HEK293T (cell line): ENCODE measurements around the gene PIK3AP1.

ENCODE experiments used
- CTCF ChIA-PET: fragments of 350-600 bp; formaldehyde crosslinking; extraction: SDS; loops from one replicate; lab custom pipeline; 2021; ENCODE audit warnings: antibody characterized with exemption, inconsistent platforms; lab: Yijun Ruan, JAX
- POLR2A ChIA-PET: fragments of 350-600 bp; formaldehyde crosslinking; extraction: SDS; loops from one replicate; lab custom pipeline; 2020; ENCODE audit warnings: antibody characterized with exemption, inconsistent platforms; lab: Yijun Ruan, JAX
- DNase-seq: peaks from one replicate; pipeline ENCODE4 v3.0.0; 2012; ENCODE audit warnings: mixed read lengths; ENCODE audit errors: extremely low spot score
- ARNT ChIP-seq: fragments of 450-650 bp; IDR thresholded peaks from 2 replicates; pipeline ENCODE4 v1.6.1; 2017; ENCODE audit warnings: mild to moderate bottlenecking
- BHLHE40 ChIP-seq: fragments of 450-650 bp; IDR thresholded peaks from 2 replicates; pipeline ENCODE4 v1.6.1; 2016; ENCODE audit warnings: mild to moderate bottlenecking, moderate library complexity, borderline replicate concordance
- CTBP1 ChIP-seq: fragments of 450-650 bp; IDR thresholded peaks from 2 replicates; pipeline ENCODE4 v1.6.1; 2016; ENCODE audit warnings: borderline replicate concordance
- ELF4 ChIP-seq: fragments of 450-650 bp; IDR thresholded peaks from 2 replicates; pipeline ENCODE4 v1.6.1; 2017; ENCODE audit warnings: antibody characterized with exemption
- FOXA1 ChIP-seq: fragments of 450-650 bp; IDR thresholded peaks from 2 replicates; pipeline ENCODE4 v1.6.1; 2016; ENCODE audit warnings: mild to moderate bottlenecking
- FOXK2 ChIP-seq: fragments of 450-650 bp; IDR thresholded peaks from 2 replicates; pipeline ENCODE4 v1.6.1; 2016; ENCODE audit warnings: mild to moderate bottlenecking
- FOXM1 ChIP-seq: fragments of 450-650 bp; IDR thresholded peaks from 2 replicates; pipeline ENCODE4 v1.6.1; 2017; ENCODE audit warnings: mild to moderate bottlenecking, borderline replicate concordance
- HDGF ChIP-seq: fragments of 450-650 bp; IDR thresholded peaks from 2 replicates; pipeline ENCODE4 v1.6.1; 2017; ENCODE audit warnings: antibody characterized with exemption, borderline replicate concordance
- L3MBTL2 ChIP-seq: fragments of 450-650 bp; conservative IDR thresholded peaks from 2 replicates; pipeline ENCODE4 v1.6.1; 2016; ENCODE audit warnings: mild to moderate bottlenecking
- LEF1 ChIP-seq: fragments of 450-650 bp; IDR thresholded peaks from 2 replicates; pipeline ENCODE4 v1.6.1; 2017; ENCODE audit warnings: mild to moderate bottlenecking, borderline replicate concordance
- NFRKB ChIP-seq: fragments of 450-650 bp; IDR thresholded peaks from 2 replicates; pipeline ENCODE4 v1.6.1; 2016; ENCODE audit warnings: mild to moderate bottlenecking, moderate library complexity
- SP1 ChIP-seq: fragments of 450-650 bp; IDR thresholded peaks from 2 replicates; pipeline ENCODE4 v1.6.1; 2017
- SUZ12 ChIP-seq: fragments of 450-650 bp; IDR thresholded peaks from 2 replicates; pipeline ENCODE4 v1.6.1; 2016; ENCODE audit warnings: mild to moderate bottlenecking
- TARDBP ChIP-seq: fragments of 450-650 bp; IDR thresholded peaks from 2 replicates; pipeline ENCODE4 v1.6.1; 2016
- ZNF384 ChIP-seq: fragments of 450-650 bp; IDR thresholded peaks from 2 replicates; pipeline ENCODE4 v1.6.1; 2016
- TF ChIP-seq, protein P1 (sequence below): fragments of 450-650 bp; IDR thresholded peaks from 2 replicates; pipeline ENCODE4 v1.6.1; 2016

The PIK3AP1 gene

DNA sequence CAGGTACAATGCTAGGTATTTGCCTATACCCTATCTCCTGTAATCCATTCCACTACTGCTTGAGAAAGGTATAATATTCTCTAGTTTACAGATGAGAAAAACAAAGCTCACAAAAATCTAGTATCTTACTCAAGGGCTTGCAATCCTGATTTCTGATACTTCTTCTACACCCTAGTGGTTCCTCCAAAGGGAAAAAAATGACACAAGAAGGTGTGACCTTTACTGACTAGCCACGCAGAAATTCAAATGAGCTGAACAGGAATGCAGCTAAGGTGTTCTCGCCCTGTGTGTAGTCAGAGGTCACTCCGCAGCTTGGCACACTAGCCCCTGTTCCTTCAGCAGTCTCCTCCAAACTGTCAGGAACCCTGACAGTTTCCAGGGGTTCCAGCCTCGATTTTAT is 74.0 kb downstream of the PIK3AP1 start:
- TF ChIP-seq FOXA1 (no peak), SP1 (no peak), ZNF384 (no peak), SUZ12 (no peak), BHLHE40 (no peak), TARDBP (no peak), FOXM1 (no peak), ELF4 (no peak), FOXK2 (no peak), CTBP1 (no peak), ARNT (no peak), HDGF (no peak), NFRKB (no peak)
- TF ChIP-seq, protein P1, sequence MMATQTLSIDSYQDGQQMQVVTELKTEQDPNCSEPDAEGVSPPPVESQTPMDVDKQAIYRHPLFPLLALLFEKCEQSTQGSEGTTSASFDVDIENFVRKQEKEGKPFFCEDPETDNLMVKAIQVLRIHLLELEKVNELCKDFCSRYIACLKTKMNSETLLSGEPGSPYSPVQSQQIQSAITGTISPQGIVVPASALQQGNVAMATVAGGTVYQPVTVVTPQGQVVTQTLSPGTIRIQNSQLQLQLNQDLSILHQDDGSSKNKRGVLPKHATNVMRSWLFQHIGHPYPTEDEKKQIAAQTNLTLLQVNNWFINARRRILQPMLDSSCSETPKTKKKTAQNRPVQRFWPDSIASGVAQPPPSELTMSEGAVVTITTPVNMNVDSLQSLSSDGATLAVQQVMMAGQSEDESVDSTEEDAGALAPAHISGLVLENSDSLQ: no peak
- no peak for DNase-seq
- POLR2A ChIA-PET: no interaction called here
- CTCF ChIA-PET: no interaction called here

DNA sequence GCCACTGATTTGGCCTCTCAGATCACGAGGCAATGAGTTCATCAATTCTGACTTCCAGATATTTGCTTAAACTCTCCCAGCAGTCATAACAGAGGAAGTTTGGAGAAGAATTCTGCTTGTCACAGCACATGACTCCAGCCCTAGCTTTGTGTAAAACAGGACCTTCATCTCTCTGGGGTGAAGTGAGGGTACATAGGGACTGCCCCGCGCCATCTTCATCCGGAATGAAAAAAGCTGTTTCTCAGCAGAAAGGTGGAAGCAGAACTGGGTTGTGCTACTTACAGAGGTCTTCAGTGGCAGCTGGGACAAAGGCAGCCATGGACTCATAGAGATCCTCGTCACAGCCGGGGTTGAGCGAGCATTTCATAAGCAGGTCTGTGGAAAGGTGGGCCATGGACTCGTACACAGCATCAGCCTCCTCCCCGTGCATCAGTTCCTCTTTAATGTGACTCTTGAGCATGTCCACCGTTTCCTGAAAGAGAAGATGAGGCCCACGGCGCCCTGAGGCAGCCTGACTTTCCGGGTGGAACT is 75.1 kb downstream of the PIK3AP1 start:
- ChIA-PET POLR2A (no interaction called here), CTCF (no interaction called here)
- DNase-seq: no peak
- no peak for TF ChIP-seq FOXK2
- no peak for TF ChIP-seq CTBP1
- no peak for TF ChIP-seq SP1
- TF ChIP-seq TARDBP: no peak
- no peak for TF ChIP-seq HDGF
- no peak for TF ChIP-seq L3MBTL2
- no peak for TF ChIP-seq LEF1

DNA sequence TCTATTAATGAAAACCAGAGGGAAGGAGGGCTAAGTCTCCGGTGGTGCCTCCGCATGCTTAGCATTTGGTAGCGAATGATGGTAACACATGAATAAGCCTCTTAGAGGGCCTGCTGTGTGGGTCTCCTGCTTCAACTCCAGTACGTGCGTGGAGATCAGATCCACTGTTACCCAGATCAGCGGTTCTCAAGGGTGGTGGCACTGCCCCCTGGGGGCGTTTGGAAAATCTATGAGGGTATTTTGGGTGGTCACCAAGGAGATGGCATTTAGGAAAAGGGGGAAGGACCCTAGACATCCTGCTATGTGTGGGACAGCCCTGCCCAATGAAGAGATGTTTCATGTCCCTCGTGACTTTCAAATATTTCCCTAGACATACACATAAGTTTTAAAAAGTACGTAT is 76.4 kb downstream of the PIK3AP1 start:
- TF ChIP-seq BHLHE40 (no peak), FOXM1 (no peak), CTBP1 (no peak), LEF1 (no peak), SUZ12 (no peak), L3MBTL2 (no peak), TARDBP (no peak), ARNT (no peak), NFRKB (no peak), ELF4 (no peak), HDGF (no peak), ZNF384 (no peak), FOXA1 (no peak), SP1 (no peak), FOXK2 (no peak)
- TF ChIP-seq, protein P1: no peak
- ChIA-PET POLR2A (no interaction called here), CTCF (no interaction called here)
- no peak for DNase-seq

DNA sequence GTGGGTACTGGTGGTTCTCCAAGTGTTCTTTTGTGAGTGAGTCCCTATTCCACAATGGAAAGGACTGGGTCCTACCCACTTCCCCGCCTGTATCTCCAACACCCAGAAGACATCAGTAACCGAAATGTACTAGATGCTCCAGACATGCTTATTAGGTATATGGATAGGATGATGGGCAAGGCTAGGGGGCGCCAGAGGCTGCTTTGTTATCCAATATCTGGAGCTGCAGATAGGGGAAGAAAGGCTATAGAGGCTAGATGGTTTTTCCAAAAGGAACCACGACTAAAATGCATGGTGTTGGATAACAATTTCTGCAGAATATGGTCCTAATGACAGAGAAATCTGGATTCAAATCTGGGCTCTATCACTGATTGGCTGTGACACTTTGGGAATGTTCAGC is 77.3 kb downstream of the PIK3AP1 start:
- TF ChIP-seq ELF4 (no peak), LEF1 (no peak), SP1 (no peak), FOXM1 (no peak), BHLHE40 (no peak), L3MBTL2 (no peak), SUZ12 (no peak), CTBP1 (no peak), NFRKB (no peak)
- TF ChIP-seq, protein P1: no peak
- peak; percentile 58 for DNase-seq
- POLR2A ChIA-PET: no interaction called here
- CTCF ChIA-PET: interaction anchor here (0.6 to 0.9 kb wide), 4 partner anchors 8 to 382 kb away, joined by 3 to 5 read pairs (median 3); no protein-coding TSS in a partner anchor

DNA sequence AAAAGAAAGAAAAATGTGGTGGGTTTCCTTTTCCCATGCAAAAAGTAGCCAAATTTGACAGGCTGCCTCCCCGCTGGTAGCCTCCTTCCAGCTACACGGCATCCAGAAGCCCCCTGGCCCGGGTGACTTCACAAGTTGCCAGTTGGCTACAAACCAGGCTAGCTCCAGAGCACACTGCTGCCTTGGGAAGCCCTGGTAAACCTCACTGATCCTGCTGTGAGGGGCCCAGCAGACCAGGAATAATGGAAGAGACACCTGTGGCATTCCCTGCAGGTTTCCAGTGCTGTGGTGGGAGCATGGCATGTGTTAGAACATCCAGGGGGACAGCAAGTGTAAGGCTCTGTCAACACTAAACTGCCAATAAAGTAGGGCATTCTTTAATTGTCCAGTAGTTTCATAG is 77.8 kb downstream of the PIK3AP1 start:
- POLR2A ChIA-PET: no interaction called here
- DNase-seq: no peak
- TF ChIP-seq HDGF (no peak), FOXA1 (no peak), BHLHE40 (no peak), SP1 (no peak), NFRKB (no peak), L3MBTL2 (no peak), FOXM1 (no peak), CTBP1 (no peak), TARDBP (no peak), ZNF384 (no peak), FOXK2 (no peak), ARNT (no peak), ELF4 (no peak)
- TF ChIP-seq, protein P1: no peak
- CTCF ChIA-PET: interaction anchor here (0.6 to 1.1 kb wide), 3 partner anchors 9 to 568 kb away, joined by 3 read pairs; no protein-coding TSS in a partner anchor
